Right atrium auricular region (tissue), 2 donors: Measurements from ENCODE around the gene OR4K15. TPM values are rescaled to one million over a fixed set of nuclear protein-coding genes. Genes with fewer than 3 reads are reported as not detected.

Source experiments
- total RNA-seq, 2 donors: library from RNA; depleted of rRNA; stranded (reverse); fragments of >200 nt; gene quantifications; one replicate each; pipeline ENCODE4 v1.1.0, GENCODE V29; 2016

The OR4K15 gene
- total RNA-seq, 2 donors from 2014 or later, result not detected

Other genes with a start within 250 kb of the OR4K15 start
- gene OR4Q3, start 232.0 kb upstream of the OR4K15 start, total RNA-seq, result not detected
- gene OR4M1, start 202.1 kb upstream of the OR4K15 start, total RNA-seq, result not detected
- not detected for gene OR4N2, start 171.8 kb upstream of the OR4K15 start, total RNA-seq
- gene OR4K2, start 100.4 kb upstream of the OR4K15 start, total RNA-seq, result not detected
- not detected for gene OR4K5, start 55.0 kb upstream of the OR4K15 start, total RNA-seq
- gene OR4K1, start 44.7 kb upstream of the OR4K15 start, total RNA-seq, result not detected
- not detected for gene OR4Q2, start 26.6 kb downstream of the OR4K15 start, total RNA-seq
- gene OR4K14, start 43.7 kb downstream of the OR4K15 start, total RNA-seq, result not detected
- not detected for gene OR4K13, start 60.4 kb downstream of the OR4K15 start, total RNA-seq
- not detected for gene OR4L1, start 84.5 kb downstream of the OR4K15 start, total RNA-seq
- gene OR4K17, start 135.1 kb downstream of the OR4K15 start, total RNA-seq, result not detected
- gene OR4N5, start 163.2 kb downstream of the OR4K15 start, total RNA-seq, result not detected
- gene OR11G2, start 215.3 kb downstream of the OR4K15 start, total RNA-seq, result not detected
- not detected for gene OR11H6, start 248.1 kb downstream of the OR4K15 start, total RNA-seq